Fibroblast of mammary gland (primary cell): Measurements from ENCODE around the gene IRF1.
A peak's percentile ranks its signal among the peaks of the same experiment; 100 is the strongest.

Experiments
- DNase-seq: peaks from one replicate; pipeline ENCODE4 v3.0.0-alpha.2; 2010; ENCODE audit warnings: low read depth
- H3K4me3 ChIP-seq: 2 replicates; pipeline ENCODE4 v1.5.1; 2011; ENCODE audit warnings: low read depth, mild to moderate bottlenecking, low read length, moderate library complexity; ENCODE audit not compliant: control insufficient read depth
- CTCF ChIP-seq: conservative IDR thresholded peaks from 2 replicates; pipeline ENCODE4 v1.5.1; 2011; ENCODE audit warnings: low read depth, low read length, inconsistent platforms; ENCODE audit not compliant: control insufficient read depth, insufficient read depth

The IRF1 gene

GRCh38 chr5:132490484-132491367, at the start of gene IRF1:
Gene IRF1 (minus strand): TSS chr5:132490773. CDS start chr5:132489478, 1,295 bp downstream.
- DNase-seq, result peak; percentile 92
- peak within 1 kb of the TSS; percentile 69 for H3K4me3 ChIP-seq
- TF ChIP-seq CTCF, result no peak

- DNase-seq, result no peak
- no peak overlapping the region for H3K4me3 ChIP-seq
- no peak for TF ChIP-seq CTCF
Observed at GRCh38 chr5:132540149-132540548, 49.6 kb upstream of the IRF1 start.

- TF ChIP-seq CTCF, result no peak
- DNase-seq, result peak; percentile 12
- no peak overlapping the region for H3K4me3 ChIP-seq
Observed at GRCh38 chr5:132539716-132540115, 49.1 kb upstream of the IRF1 start.

GRCh38 chr5:132530946-132531345, 40.4 kb upstream of the IRF1 start:
- no peak for DNase-seq
- H3K4me3 ChIP-seq, result no peak overlapping the region
- no peak for TF ChIP-seq CTCF

GRCh38 chr5:132528866-132529634, 38.5 kb upstream of the IRF1 start:
- no peak for TF ChIP-seq CTCF
- no peak for DNase-seq
- no peak overlapping the region for H3K4me3 ChIP-seq

- DNase-seq, result no peak
- TF ChIP-seq CTCF, result no peak
- H3K4me3 ChIP-seq, result no peak overlapping the region
Observed at GRCh38 chr5:132528021-132528420, 37.4 kb upstream of the IRF1 start.
